HuH-7.5 (cell line): Measurements from ENCODE around the gene SIRT5.

Experiments used
- DNase-seq: peaks from one replicate; pipeline ENCODE4 v3.0.0; 2011; ENCODE audit warnings: low spot score

The SIRT5 gene

GRCh38 chr6:13574571-13575376 lies at the start of gene SIRT5:
Gene SIRT5 (plus strand): TSS chr6:13574601. CDS start chr6:13584111, 9,510 bp downstream.
- peak; percentile 70 for DNase-seq

GRCh38 chr6:13524801-13525508 lies 49.4 kb upstream of the SIRT5 start:
- no peak for DNase-seq

- DNase-seq: no peak
Observed at GRCh38 chr6:13526357-13526726, 48.1 kb upstream of the SIRT5 start.

GRCh38 chr6:13526727-13527670 lies 47.4 kb upstream of the SIRT5 start:
- no peak for DNase-seq

- DNase-seq: no peak
Observed at GRCh38 chr6:13527671-13528056, 46.7 kb upstream of the SIRT5 start.

GRCh38 chr6:13528232-13528631 lies 46.2 kb upstream of the SIRT5 start:
- DNase-seq: no peak

GRCh38 chr6:13528777-13529343 lies 45.5 kb upstream of the SIRT5 start:
- DNase-seq: no peak

GRCh38 chr6:13531956-13532355 lies 42.4 kb upstream of the SIRT5 start:
- no peak for DNase-seq

GRCh38 chr6:13534536-13534935 lies 39.9 kb upstream of the SIRT5 start:
- no peak for DNase-seq

- no peak for DNase-seq
Observed at GRCh38 chr6:13535306-13535705, 39.1 kb upstream of the SIRT5 start.

GRCh38 chr6:13536796-13537526 lies 37.4 kb upstream of the SIRT5 start:
- DNase-seq: no peak

- no peak for DNase-seq
Observed at GRCh38 chr6:13537527-13537897, 36.9 kb upstream of the SIRT5 start.

GRCh38 chr6:13538084-13538483 lies 36.3 kb upstream of the SIRT5 start:
- peak; percentile 40 for DNase-seq

- DNase-seq: no peak
Observed at GRCh38 chr6:13538600-13538999, 35.8 kb upstream of the SIRT5 start.

- no peak for DNase-seq
Observed at GRCh38 chr6:13539572-13539971, 34.8 kb upstream of the SIRT5 start.

GRCh38 chr6:13541496-13541895 lies 32.9 kb upstream of the SIRT5 start:
- no peak for DNase-seq

- no peak for DNase-seq
Observed at GRCh38 chr6:13544454-13545186, 29.8 kb upstream of the SIRT5 start.

GRCh38 chr6:13545885-13546284 lies 28.5 kb upstream of the SIRT5 start:
- DNase-seq: no peak

GRCh38 chr6:13548500-13549210 lies 25.7 kb upstream of the SIRT5 start:
- DNase-seq: no peak

- DNase-seq: no peak
Observed at GRCh38 chr6:13550656-13551055, 23.7 kb upstream of the SIRT5 start.
